SK-MEL-5 (cell line): Measurements from ENCODE around the gene DNAJC7. TPM values are rescaled to one million over a fixed set of nuclear protein-coding genes. Genes with fewer than 3 reads are reported as not detected.

Experiments used
- DNase-seq: peaks from one replicate; pipeline ENCODE4 v3.0.0-alpha.2; 2016; ENCODE audit warnings: low read depth, low spot score
- in situ Hi-C: cut with HindIII; loops from 2 replicates; pipeline ENCODE4 v1.10.0; 2016; ENCODE audit warnings: low sequenced_read_pairs, high pct_unique_total_duplicates, low pct_unique_long_range_greater_than_20kb
- total RNA-seq: library from RNA; depleted of rRNA; stranded (reverse); fragments of >200 nt; shearing (Covaris generic); gene quantifications from 2 replicates; pipeline ENCODE4 v1.2.3, GENCODE V29; 2014

The DNAJC7 gene
- total RNA-seq, 1 experiment from 2014 or later = 81.1 TPM

GRCh38 chr17:41970901-41971331, 46.3 kb downstream of the DNAJC7 start:
- in situ Hi-C loops = no loop called here
- DNase-seq = no peak

- in situ Hi-C loops = no loop called here
- DNase-seq = no peak
These were observed 48.6 kb downstream of the DNAJC7 start for GRCh38 chr17:41968676-41969075.

- DNase-seq = no peak
- in situ Hi-C loops = no loop called here
These were observed 49.2 kb downstream of the DNAJC7 start for GRCh38 chr17:41967921-41968578.

- in situ Hi-C loops = no loop called here
- peak; percentile 83 for DNase-seq
These were observed 49.9 kb downstream of the DNAJC7 start for GRCh38 chr17:41967141-41967920.

- in situ Hi-C loops = no loop called here
- DNase-seq = peak; percentile 86
These were observed 50.6 kb downstream of the DNAJC7 start, which contains the start of gene CNP for GRCh38 chr17:41966463-41967140. TSS of gene CNP (plus strand) at chr17:41966795. CDS start at chr17:41966885, 90 bp downstream.

GRCh38 chr17:41965694-41966462, 51.4 kb downstream of the DNAJC7 start:
- in situ Hi-C loops = no loop called here
- DNase-seq = peak; percentile 43

- DNase-seq = peak; percentile 76
- in situ Hi-C loops = no loop called here
These were observed 54.3 kb downstream of the DNAJC7 start for GRCh38 chr17:41962768-41963434.

GRCh38 chr17:41962111-41962510, 55.1 kb downstream of the DNAJC7 start:
- DNase-seq = no peak
- in situ Hi-C loops = no loop called here

GRCh38 chr17:41959336-41960095, 57.7 kb downstream of the DNAJC7 start:
- peak; percentile 81 for DNase-seq

GRCh38 chr17:41959030-41959335, 58.3 kb downstream of the DNAJC7 start:
- no peak for DNase-seq
- in situ Hi-C loops = no loop called here

More at GRCh38 chr17:41959336-41960095, 57.7 kb downstream of the DNAJC7 start:
- in situ Hi-C loops = no loop called here

- in situ Hi-C loops = no loop called here
- DNase-seq = no peak
These were observed 59.3 kb downstream of the DNAJC7 start for GRCh38 chr17:41957869-41958439.

- in situ Hi-C loops = no loop called here
- DNase-seq = peak; percentile 32
These were observed 60.0 kb downstream of the DNAJC7 start for GRCh38 chr17:41957031-41957868.

GRCh38 chr17:41956522-41956921, 60.7 kb downstream of the DNAJC7 start:
- in situ Hi-C loops = no loop called here

GRCh38 chr17:41948762-41949460, 68.3 kb downstream of the DNAJC7 start:
- DNase-seq = no peak
- in situ Hi-C loops = no loop called here

More at GRCh38 chr17:41956522-41956921, 60.7 kb downstream of the DNAJC7 start:
- no peak for DNase-seq

- DNase-seq = no peak
- in situ Hi-C loops = no loop called here
These were observed 72.3 kb downstream of the DNAJC7 start for GRCh38 chr17:41944943-41945342.
